ENCODE data around the gene MED26. TPM values are rescaled to one million over a fixed set of nuclear protein-coding genes. Genes with fewer than 3 reads are reported as not detected.

Gene MED26
- total RNA-seq, 1 donor from 2014 or later = 11.1 TPM

- Histone ChIP-seq H3K4me3 (peak within 1 kb of the TSS; percentile 86), H3K27me3 (ENCODE audit: low read depth) (no peaks in the 10 kb centered on the region), H3K4me1 (peaks cover 30% of the 10 kb centered on the region), H3K27ac (peak within 1 kb of the TSS; percentile 91), H3K9me3 (no peaks in the 10 kb centered on the region), H3K36me3 (peaks cover 39% of the 10 kb centered on the region)
- ATAC-seq (peak; percentile 99), DNase-seq (peak; percentile 98)
- peak; percentile 34 for TF ChIP-seq CTCF (IDR thresholded peaks at IDR 0.05)
- intact Hi-C loops (cut with DNase I) = no loop called here
Observed at GRCh38 chr19:16659832-16660708, 32.1 kb upstream of the MED26 start, which contains the start of gene SMIM7. SMIM7 (minus strand) TSS chr19:16660144; CDS start chr19:16660110, 34 bp downstream.

- Histone ChIP-seq H3K36me3 (peaks cover 45% of the 10 kb centered on the region), H3K9me3 (no peaks in the 10 kb centered on the region), H3K4me3 (peak overlapping the region; percentile 86), H3K27ac (peak overlapping the region; percentile 91), H3K4me1 (peaks cover 30% of the 10 kb centered on the region), H3K27me3 (ENCODE audit: low read depth) (no peaks in the 10 kb centered on the region)
- no peak for ATAC-seq
- DNase-seq = no peak
- no peak for TF ChIP-seq CTCF (IDR thresholded peaks at IDR 0.05)
- intact Hi-C loops (cut with DNase I) = no loop called here
Observed at GRCh38 chr19:16659464-16659831, 31.4 kb upstream of the MED26 start.

GRCh38 chr19:16657384-16657783 lies 29.4 kb upstream of the MED26 start:
- H3K27me3 ChIP-seq (ENCODE audit: low read depth) = no peaks in the 10 kb centered on the region
- no peaks in the 10 kb centered on the region for H3K9me3 ChIP-seq
- DNase-seq = no peak
- no peak for TF ChIP-seq CTCF (IDR thresholded peaks at IDR 0.05)
- no peak overlapping the region for H3K27ac ChIP-seq
- H3K36me3 ChIP-seq = peaks cover 66% of the 10 kb centered on the region
- no peak for ATAC-seq
- H3K4me3 ChIP-seq = no peak overlapping the region
- peaks cover 25% of the 10 kb centered on the region for H3K4me1 ChIP-seq
- intact Hi-C loops (cut with DNase I) = no loop called here

- DNase-seq (no peak), ATAC-seq (no peak)
- H3K27me3 ChIP-seq (ENCODE audit: low read depth) = no peaks in the 10 kb centered on the region
- peaks cover 19% of the 10 kb centered on the region for H3K4me1 ChIP-seq
- H3K27ac ChIP-seq = no peak overlapping the region
- H3K4me3 ChIP-seq = no peak overlapping the region
- peaks cover 80% of the 10 kb centered on the region for H3K36me3 ChIP-seq
- no peaks in the 10 kb centered on the region for H3K9me3 ChIP-seq
- intact Hi-C loops (cut with DNase I) = no loop called here
- no peak for TF ChIP-seq CTCF (IDR thresholded peaks at IDR 0.05)
Observed at GRCh38 chr19:16655727-16656126, 27.7 kb upstream of the MED26 start.

GRCh38 chr19:16654627-16655026 lies 26.6 kb upstream of the MED26 start:
- no peak for TF ChIP-seq CTCF (IDR thresholded peaks at IDR 0.05)
- H3K27ac ChIP-seq = no peak overlapping the region
- H3K4me1 ChIP-seq = peaks cover 26% of the 10 kb centered on the region
- H3K4me3 ChIP-seq = no peak overlapping the region
- DNase-seq (no peak), ATAC-seq (no peak)
- intact Hi-C loops (cut with DNase I) = no loop called here
- H3K27me3 ChIP-seq (ENCODE audit: low read depth) = no peaks in the 10 kb centered on the region
- H3K36me3 ChIP-seq = peaks cover 90% of the 10 kb centered on the region
- H3K9me3 ChIP-seq = no peaks in the 10 kb centered on the region

All from lower lobe of right lung (tissue), 2 donors.